Measurements from ENCODE around the gene NEMP1. TPM values are rescaled to one million over a fixed set of nuclear protein-coding genes. Genes with fewer than 3 reads are reported as not detected.
"Not testable (repeated sequence)": the region's sequence is repeated elsewhere in the genome, so short reads cannot be mapped to it uniquely, and the experiment has no call there.

NEMP1 gene
- total RNA-seq, 1 experiment from 2014 or later: 36.6 TPM

GRCh38 chr12:57085999-57086492, 7.5 kb upstream of the NEMP1 start:
- H3K4me1 ChIP-seq (replicated peaks; ENCODE audit: insufficient read depth): peaks cover 5% of the 10 kb centered on the region; the same call in 1 of the 2 replicates
- H2AFZ ChIP-seq: peak overlapping the region; percentile 92; the same call in 1 of the 2 replicates
- ChIA-PET CTCF (no interaction called here), POLR2A (ENCODE audit: unreplicated experiment) (interaction anchor here (0.9 to 1.0 kb wide), 2 partner anchors 26 to 42 kb away, joined by 5 read pairs; partner anchors contain the start of gene LRP1)
- H3K4me3 ChIP-seq: peak overlapping the region; percentile 94; the same call in 1 of the 2 replicates
- peak overlapping the region; percentile 96 for H3K4me2 ChIP-seq
- H3K36me3 ChIP-seq (ENCODE audit: low read depth): no peaks in the 10 kb centered on the region
- H3K79me2 ChIP-seq (ENCODE audit: low read depth): no peaks in the 10 kb centered on the region
- peaks cover 22% of the 10 kb centered on the region; the same call in 1 of the 2 replicates for H3F3A ChIP-seq (ENCODE audit: insufficient read depth, low read depth)
- no peaks in the 10 kb centered on the region for H3K27me3 ChIP-seq (ENCODE audit: insufficient read depth, low read depth)
- DNase-seq: no peak
- intact Hi-C loops (cut with micrococcal nuclease; ENCODE audit: unreplicated experiment): loop anchor here (5.0 kb wide), 1 partner anchor 449 kb away; no protein-coding TSS in a partner anchor
- no peaks in the 10 kb centered on the region for H3K9me3 ChIP-seq (ENCODE audit: insufficient read depth, low read depth)
- no peaks in the 10 kb centered on the region for H3K9me2 ChIP-seq (ENCODE audit: insufficient read depth)
- H3K27ac ChIP-seq: no peak overlapping the region
- H4K20me1 ChIP-seq (ENCODE audit: insufficient read depth): no peaks in the 10 kb centered on the region
- TF ChIP-seq CTCF (conservative IDR thresholded peaks at IDR 0.05): no peak
- no peak for TF ChIP-seq EZH2 (IDR thresholded peaks at IDR 0.05; ENCODE audit: low read depth)
- no TSS peak for BruUV-seq (replicated peaks)

GRCh38 chr12:57080855-57081254, 2.3 kb upstream of the NEMP1 start:
- H2AFZ ChIP-seq: no peak overlapping the region
- no peak overlapping the region for H3K4me2 ChIP-seq
- intact Hi-C loops (cut with micrococcal nuclease; ENCODE audit: unreplicated experiment): no loop called here
- peaks cover 16% of the 10 kb centered on the region for H3K4me1 ChIP-seq (replicated peaks; ENCODE audit: insufficient read depth)
- no peaks in the 10 kb centered on the region for H3K9me3 ChIP-seq (ENCODE audit: insufficient read depth, low read depth)
- no peaks in the 10 kb centered on the region for H4K20me1 ChIP-seq (ENCODE audit: insufficient read depth)
- no peaks in the 10 kb centered on the region for H3K36me3 ChIP-seq (ENCODE audit: low read depth)
- no peak overlapping the region for H3K4me3 ChIP-seq
- no TSS peak for BruUV-seq (replicated peaks)
- DNase-seq: no peak
- no peak for TF ChIP-seq CTCF (conservative IDR thresholded peaks at IDR 0.05)
- TF ChIP-seq EZH2 (IDR thresholded peaks at IDR 0.05; ENCODE audit: low read depth): no peak
- ChIA-PET POLR2A (ENCODE audit: unreplicated experiment) (interaction anchor here (0.7 kb wide), 1 partner anchor 22 kb away, joined by 4 read pairs; no protein-coding TSS in a partner anchor), CTCF (no interaction called here)
- H3K27me3 ChIP-seq (ENCODE audit: insufficient read depth, low read depth): no peaks in the 10 kb centered on the region
- no peaks in the 10 kb centered on the region for H3K9me2 ChIP-seq (ENCODE audit: insufficient read depth)
- H3K79me2 ChIP-seq (ENCODE audit: low read depth): peaks cover 18% of the 10 kb centered on the region
- H3K27ac ChIP-seq: no peak overlapping the region
- peaks cover 7% of the 10 kb centered on the region; the same call in 1 of the 2 replicates for H3F3A ChIP-seq (ENCODE audit: insufficient read depth, low read depth)

DNA sequence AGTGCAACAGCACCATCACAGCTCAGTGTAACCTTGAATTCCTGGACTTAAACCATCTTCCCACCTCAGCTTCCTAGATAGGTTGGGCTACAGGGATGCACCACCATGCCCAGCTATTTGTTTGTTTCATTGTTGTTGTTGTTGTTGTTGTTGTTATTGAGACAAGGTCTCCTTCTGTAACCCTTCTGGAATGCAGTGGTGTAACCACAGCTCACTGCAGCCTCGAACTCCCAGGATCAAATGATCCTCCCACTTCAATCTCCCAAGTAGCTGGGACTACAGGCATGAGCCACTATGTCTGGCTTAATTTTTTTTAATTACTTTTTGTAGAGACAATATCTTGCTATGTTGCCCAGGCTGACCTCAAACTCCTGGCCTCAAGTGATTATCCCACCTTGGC, 1.2 kb upstream of the NEMP1 start:
- TF ChIP-seq EZH2 (IDR thresholded peaks at IDR 0.05; ENCODE audit: low read depth): no peak
- no peak for TF ChIP-seq CTCF (conservative IDR thresholded peaks at IDR 0.05)
- intact Hi-C loops (cut with micrococcal nuclease; ENCODE audit: unreplicated experiment): loop anchor here (1.0 to 2.0 kb wide), 2 partner anchors 7 to 33 kb away; no protein-coding TSS in a partner anchor
- H3K9me2 ChIP-seq (ENCODE audit: insufficient read depth): no peaks in the 10 kb centered on the region
- peak overlapping the region; percentile 59; the same call in 1 of the 2 replicates for H3K27ac ChIP-seq
- peaks cover 6% of the 10 kb centered on the region; the same call in 1 of the 2 replicates for H3F3A ChIP-seq (ENCODE audit: insufficient read depth, low read depth)
- peaks cover 18% of the 10 kb centered on the region for H3K79me2 ChIP-seq (ENCODE audit: low read depth)
- H3K27me3 ChIP-seq (ENCODE audit: insufficient read depth, low read depth): no peaks in the 10 kb centered on the region
- no peak for DNase-seq
- H3K36me3 ChIP-seq (ENCODE audit: low read depth): no peaks in the 10 kb centered on the region
- peak overlapping the region; percentile 74 for H3K4me2 ChIP-seq
- H3K4me3 ChIP-seq: peak overlapping the region; percentile 53; the same call in 1 of the 2 replicates
- no peaks in the 10 kb centered on the region for H3K9me3 ChIP-seq (ENCODE audit: insufficient read depth, low read depth)
- CTCF ChIA-PET: interaction anchor here (0.7 to 2.6 kb wide), 5 partner anchors 13 to 134 kb away, joined by 3 to 23 read pairs (median 3); partner anchors contain the start of gene STAT6
- H2AFZ ChIP-seq: peak overlapping the region; percentile 74; the same call in 1 of the 2 replicates
- no TSS peak for BruUV-seq (replicated peaks)
- no peaks in the 10 kb centered on the region for H4K20me1 ChIP-seq (ENCODE audit: insufficient read depth)
- POLR2A ChIA-PET (ENCODE audit: unreplicated experiment): interaction anchor here (0.6 kb wide), 1 partner anchor 10 kb away, joined by 6 read pairs; no protein-coding TSS in a partner anchor
- peaks cover 13% of the 10 kb centered on the region for H3K4me1 ChIP-seq (replicated peaks; ENCODE audit: insufficient read depth)

DNA sequence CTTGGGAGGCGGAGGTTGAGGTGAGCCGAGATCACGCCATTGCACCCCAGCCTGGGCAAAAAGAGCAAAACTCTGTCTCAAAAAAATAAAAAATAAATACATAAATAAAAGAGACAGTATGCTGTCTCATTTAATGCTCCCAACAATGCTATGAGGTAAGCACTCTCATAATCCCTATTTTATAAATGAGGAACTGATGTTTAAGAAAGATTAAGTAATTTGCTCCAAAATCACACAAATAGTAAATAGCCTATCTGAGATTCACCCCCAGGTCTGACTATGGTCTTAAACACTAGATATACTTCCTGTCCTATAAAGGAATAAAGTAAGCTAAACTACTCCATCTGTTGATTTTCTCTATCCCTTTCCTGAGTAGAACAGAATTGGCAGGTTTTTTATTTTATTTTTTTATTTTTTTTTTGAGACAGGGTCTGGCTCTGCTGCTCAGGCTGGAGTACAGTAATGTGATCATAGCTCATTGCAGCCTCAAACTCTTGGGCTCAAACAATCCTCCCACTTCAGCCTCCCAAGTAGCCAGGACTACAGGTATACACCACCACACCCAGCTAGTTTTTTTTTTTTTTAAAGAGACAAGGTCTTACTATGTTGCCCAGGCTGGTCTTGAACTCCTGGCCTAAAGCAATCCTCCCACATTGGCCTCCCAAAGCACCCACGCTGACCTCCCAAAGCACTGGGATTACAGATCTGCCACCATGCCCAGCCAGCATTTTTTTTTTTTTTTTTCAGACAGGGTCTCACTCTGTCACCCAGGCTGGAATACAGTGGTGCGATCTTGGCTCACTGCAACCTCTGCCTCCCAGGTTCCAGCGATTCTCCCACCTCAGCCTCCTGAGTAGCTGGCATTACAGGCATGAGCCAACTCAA, 4.8 kb downstream of the NEMP1 start:
- H3K79me2 ChIP-seq (ENCODE audit: low read depth): peaks cover 18% of the 10 kb centered on the region
- H3K9me3 ChIP-seq (ENCODE audit: insufficient read depth, low read depth); H4K20me1 ChIP-seq (ENCODE audit: insufficient read depth); BruUV-seq (replicated peaks); H3K4me1 ChIP-seq (replicated peaks; ENCODE audit: insufficient read depth); H3K27me3 ChIP-seq (ENCODE audit: insufficient read depth, low read depth); H3K9me2 ChIP-seq (ENCODE audit: insufficient read depth); H2AFZ ChIP-seq; H3K4me3 ChIP-seq; H3K27ac ChIP-seq; intact Hi-C loops (cut with micrococcal nuclease; ENCODE audit: unreplicated experiment); H3K36me3 ChIP-seq (ENCODE audit: low read depth); DNase-seq; H3K4me2 ChIP-seq: not testable (repeated sequence)
- ChIA-PET POLR2A (ENCODE audit: unreplicated experiment) (interaction anchor here (0.6 kb wide), 1 partner anchor 24 kb away, joined by 20 read pairs; no protein-coding TSS in a partner anchor), CTCF (interaction anchor here (0.5 to 0.9 kb wide), 5 partner anchors 38 to 501 kb away, joined by 3 to 6 read pairs (median 4); no protein-coding TSS in a partner anchor)
- H3F3A ChIP-seq (ENCODE audit: insufficient read depth, low read depth): 0 out of 2 replicates have a peak, but pooled peaks cover 10% of the 10 kb centered on the region

All from PC-9 (cell line).